Measurements from ENCODE around the gene DPYSL5.

DPYSL5 gene

GRCh38 chr2:26924731-26925099, 76.8 kb downstream of the DPYSL5 start:
- Histone ChIP-seq H3K36me3 (ENCODE audit: insufficient read depth, low read length) (no peaks in the 10 kb centered on the region), H3K79me2 (ENCODE audit: insufficient read depth, low read length) (no peaks in the 10 kb centered on the region), H3F3A (ENCODE audit: low read depth) (no peaks in the 10 kb centered on the region), H3K9me3 (ENCODE audit: insufficient read depth, low read depth, low read length) (no peaks in the 10 kb centered on the region), H3K4me3 (ENCODE audit: low read length, poor library complexity, severe bottlenecking) (no peak overlapping the region), H3K9ac (ENCODE audit: low read depth, low read length, poor library complexity, severe bottlenecking) (no peak overlapping the region), H4K20me1 (ENCODE audit: insufficient read depth, low read length, poor library complexity, severe bottlenecking) (no peaks in the 10 kb centered on the region), H3K27me3 (ENCODE audit: insufficient read depth, low read length, poor library complexity, severe bottlenecking) (no peaks in the 10 kb centered on the region), H3K4me2 (ENCODE audit: low read depth, low read length, poor library complexity, severe bottlenecking) (no peak overlapping the region), H2AFZ (ENCODE audit: low read length) (no peak overlapping the region), H3K9me2 (replicated peaks; ENCODE audit: low read depth, low read length) (no peaks in the 10 kb centered on the region), H3K4me1 (ENCODE audit: insufficient read depth, low read length, poor library complexity, severe bottlenecking) (no peaks in the 10 kb centered on the region)
- TF ChIP-seq CTCF (conservative IDR thresholded peaks at IDR 0.05; ENCODE audit: low read length) (no peak), EZH2phosphoT487 (IDR thresholded peaks at IDR 0.05; ENCODE audit: borderline replicate concordance) (no peak)

- Histone ChIP-seq H3K9me3 (ENCODE audit: insufficient read depth, low read depth, low read length) (no peaks in the 10 kb centered on the region), H4K20me1 (ENCODE audit: insufficient read depth, low read length, poor library complexity, severe bottlenecking) (no peaks in the 10 kb centered on the region), H3F3A (ENCODE audit: low read depth) (no peaks in the 10 kb centered on the region), H3K4me2 (ENCODE audit: low read depth, low read length, poor library complexity, severe bottlenecking) (no peak overlapping the region), H3K79me2 (ENCODE audit: insufficient read depth, low read length) (no peaks in the 10 kb centered on the region), H3K27me3 (ENCODE audit: insufficient read depth, low read length, poor library complexity, severe bottlenecking) (no peaks in the 10 kb centered on the region), H3K36me3 (ENCODE audit: insufficient read depth, low read length) (no peaks in the 10 kb centered on the region), H3K4me1 (ENCODE audit: insufficient read depth, low read length, poor library complexity, severe bottlenecking) (no peaks in the 10 kb centered on the region), H3K9ac (ENCODE audit: low read depth, low read length, poor library complexity, severe bottlenecking) (no peak overlapping the region), H3K4me3 (ENCODE audit: low read length, poor library complexity, severe bottlenecking) (no peak overlapping the region), H3K9me2 (replicated peaks; ENCODE audit: low read depth, low read length) (no peaks in the 10 kb centered on the region), H2AFZ (ENCODE audit: low read length) (no peak overlapping the region)
- no peak for TF ChIP-seq EZH2phosphoT487 (IDR thresholded peaks at IDR 0.05; ENCODE audit: borderline replicate concordance)
- TF ChIP-seq CTCF (conservative IDR thresholded peaks at IDR 0.05; ENCODE audit: low read length), result no peak
Observed at GRCh38 chr2:26925100-26925791, 77.3 kb downstream of the DPYSL5 start.

- Histone ChIP-seq H3K9me2 (replicated peaks; ENCODE audit: low read depth, low read length) (no peaks in the 10 kb centered on the region), H3K9me3 (ENCODE audit: insufficient read depth, low read depth, low read length) (no peaks in the 10 kb centered on the region), H3K9ac (ENCODE audit: low read depth, low read length, poor library complexity, severe bottlenecking) (no peak overlapping the region), H3K27me3 (ENCODE audit: insufficient read depth, low read length, poor library complexity, severe bottlenecking) (no peaks in the 10 kb centered on the region), H3K79me2 (ENCODE audit: insufficient read depth, low read length) (no peaks in the 10 kb centered on the region), H2AFZ (ENCODE audit: low read length) (no peak overlapping the region), H4K20me1 (ENCODE audit: insufficient read depth, low read length, poor library complexity, severe bottlenecking) (no peaks in the 10 kb centered on the region), H3K36me3 (ENCODE audit: insufficient read depth, low read length) (no peaks in the 10 kb centered on the region), H3F3A (ENCODE audit: low read depth) (no peaks in the 10 kb centered on the region), H3K4me2 (ENCODE audit: low read depth, low read length, poor library complexity, severe bottlenecking) (no peak overlapping the region), H3K4me1 (ENCODE audit: insufficient read depth, low read length, poor library complexity, severe bottlenecking) (no peaks in the 10 kb centered on the region), H3K4me3 (ENCODE audit: low read length, poor library complexity, severe bottlenecking) (no peak overlapping the region)
- TF ChIP-seq EZH2phosphoT487 (IDR thresholded peaks at IDR 0.05; ENCODE audit: borderline replicate concordance) (no peak), CTCF (conservative IDR thresholded peaks at IDR 0.05; ENCODE audit: low read length) (no peak)
Observed at GRCh38 chr2:26927221-26927620, 79.3 kb downstream of the DPYSL5 start.
